HL-60/S4 (cell line): Measurements from ENCODE around the gene SERPINA9.
"Not testable (repeated sequence)": the region's sequence is repeated elsewhere in the genome, so short reads cannot be mapped to it uniquely, and the experiment has no call there.

Source experiments
- in situ Hi-C: fragments of 300-500 bp; cut with MboI; formaldehyde crosslinking; loops from 2 replicates; pipeline ENCODE4 v1.14.3; 2022; ENCODE audit warnings: low sequenced_read_pairs

Gene SERPINA9

DNA sequence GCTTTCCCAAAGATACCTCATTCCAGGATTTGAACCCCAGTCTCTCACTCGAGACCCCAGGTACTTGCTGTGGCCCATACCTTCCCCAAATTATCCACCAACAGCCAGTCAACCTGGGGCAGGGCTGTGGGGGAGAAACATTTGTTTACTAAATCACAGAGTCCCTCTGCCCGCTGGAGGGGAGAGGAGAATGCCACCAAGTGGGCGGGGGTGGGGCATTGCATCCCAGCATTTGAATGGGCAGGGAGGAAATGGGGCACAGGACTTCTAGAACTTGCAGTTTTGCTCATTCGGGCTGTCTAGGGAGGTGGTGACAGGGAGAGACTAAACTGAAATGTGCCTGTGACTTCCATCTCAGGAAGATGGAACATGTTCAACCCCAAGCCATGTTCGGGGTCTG lies 10.9 kb upstream of the SERPINA9 start:
- in situ Hi-C loops = no loop called here

DNA sequence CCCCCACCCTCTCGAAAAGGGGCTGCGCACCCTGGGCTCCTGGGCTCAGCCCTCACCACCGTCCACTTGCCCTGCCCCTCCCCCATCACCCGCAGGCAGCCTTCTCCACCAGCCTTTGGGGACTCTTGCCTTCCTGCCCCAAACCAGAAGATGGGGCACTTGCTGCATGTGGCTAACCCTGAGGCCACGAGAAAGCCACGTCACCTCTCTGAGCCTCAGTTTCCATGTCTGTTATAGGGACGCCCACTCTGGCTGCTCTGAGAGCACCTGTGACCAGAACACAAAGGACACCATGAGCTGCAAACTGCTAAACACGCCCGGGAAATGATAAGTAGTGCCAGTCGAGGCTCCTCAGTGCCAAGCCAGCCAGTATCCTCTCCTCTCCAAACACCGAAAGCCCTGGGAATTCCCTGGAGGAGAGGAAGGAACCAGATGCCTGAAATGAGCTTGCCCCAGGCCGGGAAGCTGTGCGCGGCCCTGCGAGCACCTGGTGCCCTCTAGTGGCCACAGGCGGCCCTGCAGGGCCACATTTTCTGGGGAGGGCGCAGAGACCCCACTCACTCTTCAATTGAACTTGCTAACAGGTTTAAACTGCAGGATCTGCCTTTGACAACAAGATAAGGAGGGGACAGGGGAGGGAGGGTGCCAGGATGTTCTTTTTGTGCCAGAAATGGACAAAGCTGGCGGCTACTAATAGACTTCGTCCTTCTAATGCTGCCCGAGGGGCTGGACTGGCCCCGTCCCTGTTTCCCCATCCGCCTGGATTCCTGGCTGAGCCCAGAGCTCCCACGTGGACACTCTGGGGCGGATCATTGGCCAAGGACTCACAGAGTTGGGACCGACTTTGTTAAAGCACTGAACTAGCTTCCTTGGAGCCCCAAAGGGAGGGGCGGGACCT lies 10.2 kb upstream of the SERPINA9 start:
- in situ Hi-C loops = no loop called here

DNA sequence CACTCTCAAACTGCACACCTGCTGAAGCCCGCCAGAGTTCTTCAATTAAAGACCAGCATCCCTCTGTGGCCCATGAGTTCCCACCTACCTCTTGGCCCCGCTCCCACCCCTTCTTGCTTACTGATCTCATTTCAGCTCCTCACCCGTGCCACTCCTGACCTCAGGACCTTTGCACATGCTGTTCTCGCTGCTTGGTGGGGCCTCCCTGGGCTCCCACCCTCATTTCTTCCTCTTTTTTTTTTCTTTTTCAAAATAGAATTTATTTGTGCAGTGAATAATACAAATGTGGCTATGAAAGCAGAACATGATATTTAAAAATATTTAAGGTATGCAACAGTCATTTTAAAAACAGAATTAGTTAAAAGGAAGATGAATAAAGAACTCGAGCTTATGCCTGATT lies 8.5 kb upstream of the SERPINA9 start:
- in situ Hi-C loops = no loop called here

DNA sequence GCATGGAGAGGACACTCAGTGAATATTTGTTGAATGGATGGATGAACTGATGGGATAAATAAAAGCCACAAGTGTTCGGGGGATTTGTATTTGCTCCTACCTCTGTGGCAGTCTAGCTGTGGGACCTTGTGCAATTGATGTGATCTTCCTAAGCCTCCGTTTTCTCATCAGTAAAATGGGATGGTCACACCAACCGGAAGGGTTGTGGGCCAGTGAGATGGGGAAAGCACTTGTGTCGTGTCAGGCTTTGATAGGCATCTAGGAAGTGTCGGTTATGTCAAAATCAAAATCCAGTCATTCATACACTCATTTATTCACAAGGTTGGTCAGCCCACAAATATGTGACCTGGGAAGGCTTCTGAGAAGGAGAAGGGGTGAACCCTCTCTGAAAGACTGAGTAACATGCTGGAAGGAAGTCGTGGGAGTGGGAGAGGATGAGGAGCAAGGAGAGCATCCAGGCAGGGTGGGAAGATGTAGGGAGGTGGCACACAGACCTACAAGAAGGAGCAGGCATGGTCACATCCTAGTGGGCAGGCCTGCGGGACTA lies 7.8 kb upstream of the SERPINA9 start:
- in situ Hi-C loops = no loop called here

DNA sequence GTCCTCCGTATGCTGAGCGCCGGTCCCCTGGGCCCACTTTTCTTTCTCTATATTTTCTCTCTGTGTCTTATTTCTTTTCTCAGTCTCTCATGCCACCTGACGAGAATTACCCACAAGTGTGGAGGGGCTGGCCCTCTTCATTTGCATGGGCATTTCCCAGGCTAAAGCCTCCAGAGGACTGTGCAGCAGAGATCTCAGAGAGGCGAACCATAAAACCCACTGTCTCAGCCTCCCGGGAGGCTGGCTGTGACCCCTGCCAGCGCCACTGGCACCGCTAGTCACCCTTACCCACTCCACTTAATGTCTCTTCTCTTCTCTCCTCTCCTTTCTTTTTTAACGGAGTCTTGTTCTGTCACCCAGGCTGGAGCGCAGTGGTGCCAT lies 7.1 kb upstream of the SERPINA9 start:
- in situ Hi-C loops = no loop called here

DNA sequence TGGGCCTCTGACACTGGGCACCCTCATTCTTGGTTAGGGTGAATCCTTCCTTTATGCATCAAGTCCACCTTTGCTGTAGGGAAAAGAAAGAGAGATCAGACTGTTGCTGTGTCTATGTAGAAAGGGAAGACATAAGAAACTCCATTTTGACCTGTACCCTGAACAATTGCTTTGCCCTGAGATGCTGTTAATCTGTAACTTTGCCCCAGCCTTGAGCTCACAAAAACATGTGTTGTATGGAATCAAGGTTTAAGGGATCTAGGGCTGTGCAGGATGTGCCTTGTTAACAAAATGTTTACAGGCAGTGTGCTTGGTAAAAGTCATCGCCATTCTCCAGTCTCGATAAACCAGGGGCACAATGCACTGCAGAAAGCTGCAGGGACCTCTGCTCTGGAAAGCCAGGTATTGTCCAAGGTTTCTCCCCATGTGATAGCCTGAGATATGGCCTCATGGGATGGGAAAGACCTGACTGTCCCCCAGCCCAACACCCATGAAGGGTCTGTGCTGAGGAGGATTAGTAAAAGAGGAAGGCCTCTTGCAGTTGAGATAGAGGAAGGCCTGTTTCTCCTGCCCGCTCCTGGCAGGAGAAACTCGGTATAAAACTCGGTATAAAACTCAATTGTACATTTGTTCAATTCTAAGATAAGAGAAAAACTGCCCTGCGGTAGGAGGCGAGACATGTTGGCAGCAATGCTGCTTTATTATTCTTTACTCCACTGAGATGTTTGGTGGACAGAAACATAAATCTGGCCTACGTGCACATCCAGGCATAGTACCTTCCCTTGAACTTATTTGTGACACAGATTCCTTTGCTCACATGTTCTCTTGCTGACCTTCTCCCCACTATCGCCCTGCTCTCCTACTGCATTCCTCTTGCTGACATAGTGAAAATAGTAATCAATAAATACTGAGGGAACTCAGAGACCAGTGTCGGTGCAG lies 6.4 kb upstream of the SERPINA9 start:
- in situ Hi-C loops = not testable (repeated sequence)

DNA sequence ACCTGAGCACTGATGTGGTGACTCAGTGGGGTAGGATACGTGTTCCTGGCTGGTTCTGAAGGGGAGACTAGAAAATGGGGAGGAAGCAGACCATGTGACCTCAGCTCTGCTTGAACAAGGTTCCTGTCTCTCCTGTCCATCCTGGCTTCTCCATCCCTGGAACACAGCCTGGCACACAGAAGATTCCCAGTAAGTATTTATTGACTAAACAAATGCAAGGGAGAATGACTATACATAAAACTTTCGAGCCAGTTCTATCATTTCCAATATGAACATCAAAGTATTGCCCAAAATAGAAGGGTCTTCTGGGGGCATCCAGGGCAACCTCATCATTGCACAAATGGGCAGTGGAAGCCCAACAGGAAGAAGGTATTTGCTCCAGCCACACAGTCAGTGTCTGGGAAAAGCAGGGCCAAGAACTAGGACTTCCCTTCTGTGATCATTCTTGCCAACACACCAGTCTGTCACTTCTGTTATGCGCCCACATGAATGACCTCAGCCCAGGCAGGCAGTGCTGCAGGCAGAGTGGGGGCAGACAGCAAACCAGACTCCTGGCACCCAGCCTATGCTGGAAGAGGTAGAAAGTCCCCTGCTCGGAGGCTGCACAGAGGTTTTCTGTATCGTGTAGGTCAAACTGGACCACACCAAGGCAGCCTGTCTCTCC lies 5.6 kb upstream of the SERPINA9 start:
- in situ Hi-C loops = no loop called here

DNA sequence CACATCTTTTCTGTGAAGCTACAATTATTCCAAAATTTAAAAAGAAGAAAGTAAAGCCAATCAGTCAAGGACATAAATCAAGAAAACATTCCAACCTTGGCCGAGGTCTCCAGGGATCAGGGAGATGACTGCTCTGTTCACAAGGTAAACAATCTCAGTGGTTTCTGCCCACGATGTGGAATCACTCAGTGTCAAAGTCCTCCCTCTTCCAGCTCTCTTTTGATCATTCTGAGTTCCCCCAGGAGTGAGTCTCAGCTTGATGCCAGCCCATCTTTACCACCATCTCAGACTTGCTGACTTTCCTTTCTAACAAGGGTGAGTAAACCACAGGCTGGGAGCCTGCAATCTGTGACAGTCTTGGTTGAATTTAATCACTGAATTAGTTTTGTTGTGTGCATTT lies 4.8 kb upstream of the SERPINA9 start:
- in situ Hi-C loops = no loop called here

DNA sequence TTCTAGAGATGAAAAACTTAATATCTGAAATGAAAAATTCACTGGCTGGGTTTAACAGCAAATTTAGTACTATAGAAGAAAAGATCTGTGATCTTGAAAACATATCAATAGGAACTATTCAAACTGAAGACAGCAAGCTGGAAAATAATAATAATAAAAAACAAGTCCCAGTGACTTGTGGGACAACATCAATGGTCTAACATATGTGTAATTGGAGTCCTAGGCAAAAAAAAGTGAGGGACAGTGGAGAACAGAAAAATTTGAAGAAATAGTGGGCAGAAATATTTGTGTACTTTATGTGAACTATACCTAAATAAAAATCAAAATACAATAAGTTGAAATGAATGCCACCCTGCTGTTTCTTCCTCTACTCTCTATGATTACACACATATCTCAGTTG lies 2.4 kb upstream of the SERPINA9 start:
- in situ Hi-C loops = no loop called here

DNA sequence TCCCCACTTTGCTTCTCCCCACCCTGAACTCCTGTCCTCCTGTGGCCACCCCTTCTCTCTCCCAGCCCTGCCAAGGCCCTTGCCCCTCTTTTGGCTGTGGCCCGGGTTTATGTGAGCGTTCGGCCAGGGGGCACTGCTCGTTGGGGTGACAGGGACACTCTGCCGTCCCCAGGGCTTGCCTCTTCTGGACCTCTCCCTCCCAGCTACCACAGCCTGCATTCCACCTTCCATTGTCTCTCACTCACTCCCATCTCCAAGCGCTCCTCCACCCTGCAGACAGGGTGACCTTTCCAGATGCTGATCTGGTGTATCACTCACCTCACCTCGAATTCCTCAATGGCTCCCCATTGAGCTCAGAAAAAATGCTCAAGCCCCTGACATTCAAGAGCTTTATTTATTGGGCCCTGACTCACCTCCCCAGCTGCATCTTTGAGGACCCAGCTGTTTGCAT lies 1.4 kb downstream of the SERPINA9 start:
- in situ Hi-C loops = no loop called here

DNA sequence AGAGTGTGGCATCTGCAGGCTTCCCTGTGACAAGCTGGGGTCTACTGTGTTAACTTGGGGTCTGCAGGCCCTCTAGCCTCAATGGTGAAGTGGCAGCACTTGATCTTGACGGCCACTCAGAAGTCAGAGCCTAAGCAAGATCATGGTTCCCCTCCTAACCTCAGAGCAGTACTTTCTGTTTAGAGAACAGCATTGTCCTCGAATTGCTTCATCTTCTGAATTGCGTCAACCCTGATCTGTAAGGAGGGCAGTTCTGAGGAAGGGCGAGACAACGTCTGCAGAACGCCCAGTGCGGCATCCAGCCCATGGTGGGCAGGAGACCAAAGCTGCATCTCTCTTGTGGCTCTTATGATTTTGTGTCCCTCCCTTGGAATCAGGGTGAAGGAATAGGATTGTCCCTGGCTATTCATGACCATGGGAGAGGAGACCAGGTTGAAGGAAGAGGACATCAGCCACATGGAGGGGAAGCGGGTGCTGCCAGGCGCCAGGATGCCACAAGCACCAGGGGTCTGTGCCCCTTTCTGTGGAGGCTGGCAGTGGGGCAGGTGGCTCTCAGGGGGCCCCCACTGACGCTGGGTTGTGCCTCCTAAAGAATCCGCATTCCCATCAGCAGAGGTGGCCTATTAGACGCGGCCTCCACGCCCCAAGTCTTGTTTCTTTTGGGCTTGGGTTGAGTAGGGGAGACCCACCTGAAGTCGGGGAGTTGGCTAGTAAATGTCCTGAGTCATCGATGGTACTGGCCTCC lies 2.2 kb downstream of the SERPINA9 start:
- in situ Hi-C loops = no loop called here

DNA sequence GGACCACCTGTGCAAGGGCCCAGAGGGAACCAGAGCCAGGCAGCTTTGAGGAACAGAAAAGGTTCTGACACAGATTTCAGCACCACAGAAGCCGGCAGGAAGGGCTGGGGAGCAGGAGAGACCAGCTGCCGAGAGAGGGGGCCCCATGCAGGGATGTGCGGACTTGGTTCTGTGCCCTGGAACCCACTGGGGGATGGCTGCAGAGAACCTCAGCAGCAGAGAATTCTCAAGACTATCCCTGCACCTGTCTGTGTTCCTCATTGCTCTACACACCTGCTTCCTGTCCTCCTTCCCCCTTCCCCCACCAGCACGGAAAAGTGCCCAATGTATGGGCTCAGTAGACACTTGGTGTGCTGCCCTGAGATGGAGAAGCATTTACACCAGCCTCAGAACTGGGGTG lies 3.2 kb downstream of the SERPINA9 start:
- in situ Hi-C loops = no loop called here

DNA sequence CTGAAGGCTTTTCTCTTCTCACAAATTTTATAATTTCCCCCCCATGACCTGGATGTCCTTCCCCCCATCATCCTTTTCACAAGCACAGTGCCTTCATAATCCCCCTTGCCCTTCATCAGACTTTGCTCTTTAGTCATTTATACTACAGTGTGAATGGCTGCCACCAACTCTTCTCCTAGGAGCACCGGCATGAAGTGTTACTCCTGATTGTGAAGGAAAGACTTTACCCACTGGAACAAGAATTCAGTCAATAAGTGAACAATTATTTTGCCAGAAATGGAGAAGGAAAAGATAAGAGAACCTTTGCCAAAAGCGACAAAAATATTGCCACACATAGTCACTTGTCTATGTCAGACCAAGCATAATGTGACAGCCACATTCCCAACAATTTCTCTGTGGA lies 5.0 kb downstream of the SERPINA9 start:
- in situ Hi-C loops = no loop called here

DNA sequence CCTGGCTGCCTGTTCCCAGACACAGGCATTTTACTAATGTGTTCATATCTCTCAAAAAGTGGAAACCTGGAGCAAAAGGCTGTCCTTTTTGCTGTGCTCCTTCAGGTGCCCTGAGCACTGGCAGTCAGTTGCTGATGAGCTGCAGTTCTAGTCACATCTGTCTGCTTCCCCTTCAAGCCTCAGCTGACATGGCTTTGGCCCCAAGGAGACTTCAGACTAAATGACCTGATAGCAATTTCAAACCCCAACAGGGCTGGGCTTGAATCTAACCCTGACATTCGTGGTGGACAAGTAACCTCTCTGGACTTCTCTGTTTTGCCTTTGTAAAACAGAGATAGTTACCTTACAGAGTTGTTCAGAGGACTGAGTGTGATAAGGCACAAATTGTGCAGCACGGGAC lies 5.7 kb downstream of the SERPINA9 start:
- in situ Hi-C loops = no loop called here

DNA sequence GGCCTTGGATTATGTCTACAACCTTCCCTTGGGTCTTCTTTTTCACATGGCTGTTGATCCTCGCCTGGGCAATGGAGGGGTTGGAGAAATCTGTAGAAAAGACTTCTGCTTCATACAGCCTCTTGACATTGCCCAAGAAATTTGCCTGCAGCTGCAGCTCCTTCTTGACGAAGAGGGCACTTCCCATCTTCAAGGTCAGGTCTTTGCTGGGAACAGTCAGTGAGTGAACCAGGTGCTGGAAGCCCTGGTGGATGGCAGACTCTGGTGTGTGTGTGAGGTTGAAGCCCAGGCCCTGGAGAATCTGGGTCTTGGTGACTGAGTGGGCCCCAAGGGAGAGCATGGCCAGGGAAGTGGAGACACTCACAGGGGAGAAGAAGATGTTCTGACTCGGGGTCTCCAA lies 6.7 kb downstream of the SERPINA9 start:
- in situ Hi-C loops = no loop called here

DNA sequence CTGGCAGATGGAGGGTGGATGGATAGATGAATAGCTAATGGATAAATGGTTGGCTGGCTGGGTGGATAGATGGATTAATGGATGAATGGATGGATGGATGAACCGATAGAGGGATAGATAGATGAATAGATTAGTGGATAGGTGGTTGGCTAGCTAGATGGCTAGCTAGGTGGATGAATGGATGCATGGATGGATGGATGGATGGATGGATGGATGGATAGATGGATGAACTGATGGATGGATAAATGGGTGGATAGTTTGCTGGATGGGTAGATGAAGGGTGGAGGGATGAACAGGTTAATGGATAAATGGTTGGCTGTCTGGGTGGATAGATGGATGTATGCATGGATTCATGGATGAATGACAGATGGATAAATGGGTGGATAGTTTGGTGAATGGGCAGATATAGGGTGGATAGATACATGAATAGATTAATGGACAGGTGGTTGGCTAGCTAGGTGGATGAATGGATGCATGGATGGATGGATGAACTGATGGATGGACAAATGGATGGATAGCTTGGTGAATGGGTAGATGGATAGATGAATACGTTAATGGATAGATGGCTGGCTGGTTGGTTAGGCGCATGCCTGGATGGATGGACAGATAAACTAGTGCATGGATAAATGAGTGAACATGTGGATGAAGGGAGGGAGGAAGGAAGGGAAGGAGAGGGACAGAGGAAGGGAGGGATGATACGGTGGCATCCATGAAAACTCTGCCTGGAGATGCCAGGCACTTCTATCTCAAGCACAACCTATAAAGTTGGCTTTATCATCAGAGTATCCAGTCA lies 8.1 kb downstream of the SERPINA9 start:
- in situ Hi-C loops = no loop called here

DNA sequence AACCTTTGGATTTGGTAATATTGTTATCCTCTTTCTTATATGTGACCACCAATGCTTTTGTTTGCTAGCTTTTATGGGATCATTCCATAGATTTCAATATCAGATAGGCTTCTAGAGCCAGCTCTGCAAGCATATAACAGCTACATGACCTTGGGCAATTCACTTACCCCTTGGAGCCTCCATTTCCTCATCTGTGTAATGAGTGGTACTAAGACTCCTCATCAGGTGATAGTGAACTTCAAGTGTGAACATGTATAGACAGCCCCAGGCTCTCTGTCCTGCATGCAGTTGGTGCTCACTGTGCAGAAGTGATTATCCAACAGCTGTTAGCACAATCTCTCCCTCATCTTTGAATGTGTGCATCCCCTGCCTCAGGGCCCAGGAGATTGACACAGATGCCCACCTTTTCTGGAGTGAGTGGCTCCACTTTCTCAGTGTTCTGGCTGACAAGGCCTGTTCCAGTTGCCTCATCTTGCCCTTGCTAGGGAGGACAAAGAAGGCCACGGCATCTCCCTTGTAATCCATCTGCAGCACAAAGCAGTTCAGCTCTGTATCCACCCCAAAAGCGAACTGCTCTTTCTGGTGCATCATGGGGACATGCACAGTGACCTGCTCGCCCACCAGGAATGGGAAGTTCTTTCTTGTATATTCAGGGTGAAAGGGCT lies 9.2 kb downstream of the SERPINA9 start:
- in situ Hi-C loops = no loop called here

DNA sequence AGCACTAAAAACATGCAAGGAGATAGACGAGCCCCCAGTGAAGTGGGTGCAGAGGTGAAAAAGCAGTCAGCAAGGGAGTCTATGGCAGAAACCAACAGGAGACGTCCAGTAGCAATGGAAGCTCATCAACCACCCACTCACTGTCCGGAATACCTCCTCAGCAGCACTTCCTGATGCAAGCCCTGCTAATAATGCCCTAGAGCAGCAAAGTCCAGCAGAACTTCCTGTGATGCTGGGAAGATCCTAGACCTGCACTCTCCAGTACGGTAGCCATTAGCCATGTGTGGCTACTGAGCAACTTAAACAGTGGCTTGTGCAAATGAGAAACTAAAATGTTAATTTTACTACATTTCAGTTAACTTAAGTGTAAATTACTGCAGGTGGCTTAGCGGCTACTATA lies 11.0 kb downstream of the SERPINA9 start:
- in situ Hi-C loops = no loop called here

DNA sequence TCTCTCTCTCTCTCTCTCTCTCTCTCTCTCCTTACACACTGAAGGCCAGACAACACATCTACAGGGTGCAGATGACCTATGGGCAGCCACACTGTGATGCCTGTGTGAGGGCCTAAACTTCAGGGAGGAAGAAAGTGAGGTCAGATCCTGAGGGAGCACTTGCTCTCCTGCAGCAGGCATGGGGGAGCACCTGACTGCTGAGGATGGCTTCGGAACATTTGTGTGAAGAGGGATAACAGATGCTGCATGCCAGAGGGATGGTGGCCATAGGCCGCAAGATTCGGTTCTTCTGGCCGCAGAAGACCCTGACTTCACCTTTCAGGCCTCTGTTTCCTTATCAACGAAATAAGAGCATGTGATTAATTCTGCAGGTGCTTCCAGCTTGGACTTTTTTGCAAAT lies 11.7 kb downstream of the SERPINA9 start:
- in situ Hi-C loops = no loop called here
